Mesothelial cell of epicardium (in vitro differentiated cells): Measurements from ENCODE around the gene CDC27. TPM values are rescaled to one million over a fixed set of nuclear protein-coding genes. Genes with fewer than 3 reads are reported as not detected.
"Not testable (repeated sequence)": the region's sequence is repeated elsewhere in the genome, so short reads cannot be mapped to it uniquely, and the experiment has no call there.

Experiments used
- DNase-seq, 2 experiments: peaks; one replicate each; pipeline ENCODE4 v3.0.0; 2021; ENCODE audit warnings: low spot score in 2 of 2; ENCODE audit not compliant: unreplicated experiment in 2 of 2
- H3K27ac Mint-ChIP-seq: 2 replicates; pipeline ENCODE4 v1.8.0; 2021; ENCODE audit warnings: mixed read lengths
- H3K27me3 Mint-ChIP-seq: 2 replicates; pipeline ENCODE4 v1.8.0; 2021; ENCODE audit warnings: low read depth, mixed read lengths
- H3K36me3 Mint-ChIP-seq: 2 replicates; pipeline ENCODE4 v1.8.0; 2021; ENCODE audit warnings: mixed read lengths
- H3K4me1 Mint-ChIP-seq: 2 replicates; pipeline ENCODE4 v1.8.0; 2021; ENCODE audit warnings: mixed read lengths
- H3K4me3 Mint-ChIP-seq: 2 replicates; pipeline ENCODE4 v1.8.0; 2021; ENCODE audit warnings: mild to moderate bottlenecking, moderate library complexity, mixed read lengths
- H3K9me3 Mint-ChIP-seq: 2 replicates; pipeline ENCODE4 v1.8.0; 2021; ENCODE audit warnings: mixed read lengths
- CTCF ChIP-seq: fragments of 200-600 bp; sonication (generic); IDR thresholded peaks from one replicate; pipeline ENCODE4 v1.5.0; 2021; ENCODE audit warnings: antibody characterized with exemption; ENCODE audit not compliant: unreplicated experiment
- total RNA-seq: library from RNA; stranded (reverse); gene quantifications from 3 replicates; pipeline ENCODE4 v1.2.1, GENCODE V29; 2021

The CDC27 gene
- total RNA-seq, 1 donor from 2014 or later = 91.4 TPM

DNA sequence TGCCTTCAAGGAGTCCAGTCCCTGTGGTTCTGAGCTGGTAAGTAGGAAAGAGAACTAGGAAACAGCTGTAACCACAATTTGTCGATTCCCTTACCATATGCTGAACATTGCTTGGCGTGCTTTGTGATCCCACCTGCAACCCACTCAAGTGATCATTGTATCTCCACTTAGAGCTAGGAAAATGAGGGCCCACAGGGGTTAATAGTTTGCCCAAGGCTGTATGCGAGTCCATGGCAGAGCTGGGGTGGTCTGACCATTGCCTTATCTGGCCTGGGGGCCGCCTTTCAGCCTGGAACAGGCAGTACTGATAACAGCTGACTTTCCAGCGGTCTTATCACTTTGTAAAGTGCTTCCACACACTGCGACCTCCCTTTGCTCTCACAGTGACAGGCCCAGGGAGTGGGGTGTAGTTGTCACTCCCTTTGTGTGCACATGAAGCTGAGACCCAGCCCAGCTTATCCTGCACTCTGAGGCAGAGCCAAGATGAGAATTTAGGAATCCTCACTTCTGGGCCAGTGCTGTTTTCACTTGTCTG, 29.9 kb upstream of the CDC27 start:
- Mint-ChIP-seq H3K4me1 (peaks cover 7% of the 10 kb centered on the region), H3K4me3 (no peak overlapping the region), H3K9me3 (peaks cover 6% of the 10 kb centered on the region), H3K27me3 (peaks cover 9% of the 10 kb centered on the region), H3K36me3 (peaks cover under 1% of the 10 kb centered on the region), H3K27ac (no peak overlapping the region)
- no peak for TF ChIP-seq CTCF
- DNase-seq = no peak

DNA sequence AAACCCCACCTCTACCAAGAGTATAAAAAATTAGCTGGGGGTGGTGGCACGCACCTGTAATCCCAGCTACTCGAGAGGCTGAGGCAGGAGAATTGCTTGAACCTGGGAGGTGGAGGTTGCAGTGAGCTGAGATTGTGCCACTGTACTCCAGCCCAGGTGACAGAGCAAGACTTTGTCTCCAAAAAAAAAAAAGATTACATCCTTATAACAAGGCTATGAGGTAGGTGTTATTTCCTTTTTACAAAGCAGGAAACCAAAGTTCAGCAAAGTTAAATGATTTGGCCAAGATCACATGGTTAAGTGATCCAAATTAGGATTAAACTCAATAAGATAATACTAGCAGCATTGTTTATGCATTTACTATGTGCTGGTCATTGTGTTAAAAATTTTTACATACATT, 28.2 kb upstream of the CDC27 start:
- not testable (repeated sequence) for H3K4me3 Mint-ChIP-seq, H3K27ac Mint-ChIP-seq, DNase-seq, H3K36me3 Mint-ChIP-seq, H3K4me1 Mint-ChIP-seq, H3K27me3 Mint-ChIP-seq, H3K9me3 Mint-ChIP-seq

GRCh38 chr17:47216821-47217220, 27.7 kb upstream of the CDC27 start:
- not testable (repeated sequence) for H3K4me3 Mint-ChIP-seq, H3K27ac Mint-ChIP-seq, H3K4me1 Mint-ChIP-seq, DNase-seq, H3K9me3 Mint-ChIP-seq, H3K27me3 Mint-ChIP-seq, H3K36me3 Mint-ChIP-seq

DNA sequence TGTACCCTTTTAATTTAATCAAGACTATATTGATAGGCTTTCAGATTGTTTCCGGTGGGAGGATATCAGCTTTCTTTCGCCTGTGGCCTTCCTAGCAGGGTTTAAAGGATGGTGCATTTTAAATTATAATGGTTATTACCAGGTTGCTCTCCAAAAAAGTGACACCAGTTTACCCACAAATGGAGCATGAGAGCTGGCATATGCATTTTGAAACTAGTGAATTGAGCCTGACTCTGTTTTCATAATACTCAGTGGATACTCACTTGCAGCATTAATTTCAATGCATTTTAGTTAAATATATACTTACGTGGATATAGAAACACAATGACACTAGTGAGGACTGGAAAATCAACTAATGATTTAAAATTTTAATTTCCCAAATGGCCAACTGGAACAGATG, 25.8 kb upstream of the CDC27 start:
- no peak for TF ChIP-seq CTCF
- Mint-ChIP-seq H3K36me3 (no peaks in the 10 kb centered on the region), H3K27me3 (peaks cover 1% of the 10 kb centered on the region), H3K4me1 (peaks cover 7% of the 10 kb centered on the region), H3K27ac (no peak overlapping the region), H3K4me3 (no peak overlapping the region), H3K9me3 (no peaks in the 10 kb centered on the region)
- DNase-seq = no peak

DNA sequence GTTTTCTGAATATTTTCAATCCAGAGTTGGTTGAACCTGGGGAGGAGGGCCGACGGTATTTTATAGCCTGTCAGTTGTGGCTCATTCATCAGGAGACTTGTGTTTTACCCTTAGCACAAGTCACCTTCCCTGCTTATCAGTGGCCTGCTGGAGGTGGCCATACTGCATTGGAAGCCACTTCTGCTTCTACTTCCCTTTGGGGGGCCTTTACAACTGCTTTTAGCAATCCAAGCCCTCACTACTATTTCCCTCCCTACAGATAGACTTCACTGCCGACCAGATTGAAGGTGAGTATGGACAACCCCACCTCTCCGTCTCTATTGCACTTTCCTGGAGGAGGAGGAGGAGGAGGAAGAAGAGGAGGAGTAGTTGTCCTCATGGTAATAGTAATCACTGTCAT, 24.4 kb upstream of the CDC27 start:
- TF ChIP-seq CTCF = no peak
- H3K4me3 Mint-ChIP-seq = no peak overlapping the region
- no peaks in the 10 kb centered on the region for H3K9me3 Mint-ChIP-seq
- H3K27me3 Mint-ChIP-seq = peaks cover 1% of the 10 kb centered on the region
- no peaks in the 10 kb centered on the region for H3K36me3 Mint-ChIP-seq
- no peak overlapping the region for H3K27ac Mint-ChIP-seq
- peaks cover 2% of the 10 kb centered on the region for H3K4me1 Mint-ChIP-seq
- DNase-seq = no peak

DNA sequence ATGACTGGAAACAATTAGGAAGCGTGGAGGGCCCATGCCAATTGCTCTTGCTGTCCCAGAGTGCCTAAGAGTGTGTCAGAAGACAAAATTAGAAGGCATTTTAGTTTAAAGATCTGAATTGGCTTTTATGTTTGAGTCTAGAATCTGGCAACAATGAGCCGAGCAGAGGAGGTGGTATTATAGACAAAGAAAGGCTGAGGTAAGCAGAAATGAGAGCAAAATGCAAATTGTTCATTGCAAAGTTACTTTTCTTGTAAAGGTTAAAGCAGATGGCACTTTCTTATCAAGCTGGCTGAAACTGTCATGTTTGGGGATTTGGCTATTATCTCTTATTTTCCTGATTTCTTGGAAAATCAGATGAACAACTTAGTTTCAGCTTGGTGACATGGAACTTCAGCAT, 23.4 kb upstream of the CDC27 start:
- no peak overlapping the region for H3K27ac Mint-ChIP-seq
- DNase-seq = no peak
- peaks cover 1% of the 10 kb centered on the region for H3K27me3 Mint-ChIP-seq
- no peak overlapping the region for H3K4me3 Mint-ChIP-seq
- no peak for TF ChIP-seq CTCF
- no peaks in the 10 kb centered on the region for H3K36me3 Mint-ChIP-seq
- H3K9me3 Mint-ChIP-seq = no peaks in the 10 kb centered on the region
- H3K4me1 Mint-ChIP-seq = peaks cover 2% of the 10 kb centered on the region

DNA sequence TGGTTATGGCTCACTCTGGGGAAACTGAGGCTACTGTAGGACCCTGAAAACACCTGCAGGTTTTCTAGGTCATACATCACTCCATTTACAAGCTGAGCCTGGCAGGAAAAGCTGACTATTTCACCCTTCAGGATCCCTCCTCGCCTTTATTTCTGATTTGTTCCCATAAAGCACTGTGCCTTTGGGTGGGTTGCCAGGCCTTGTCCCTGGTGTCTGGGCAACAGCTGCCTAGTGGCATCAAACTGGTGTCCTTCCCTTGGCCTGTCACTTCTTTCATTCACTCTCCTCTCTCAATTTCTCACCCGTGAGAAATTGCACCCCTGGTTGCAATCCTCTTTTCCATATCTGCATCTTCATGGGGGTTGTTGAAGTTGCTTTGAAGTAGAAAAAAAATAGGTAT, 21.7 kb upstream of the CDC27 start:
- H3K36me3 Mint-ChIP-seq = no peaks in the 10 kb centered on the region
- no peak for DNase-seq
- H3K4me3 Mint-ChIP-seq = no peak overlapping the region

More for the DNA sequence above, 21.7 kb upstream of the CDC27 start:
- H3K27me3 Mint-ChIP-seq = peaks cover 1% of the 10 kb centered on the region
- TF ChIP-seq CTCF = no peak
- no peaks in the 10 kb centered on the region for H3K9me3 Mint-ChIP-seq
- H3K4me1 Mint-ChIP-seq = peaks cover 4% of the 10 kb centered on the region
- no peak overlapping the region for H3K27ac Mint-ChIP-seq
